ENCODE data around the gene SUPT3H.

SUPT3H gene

DNA sequence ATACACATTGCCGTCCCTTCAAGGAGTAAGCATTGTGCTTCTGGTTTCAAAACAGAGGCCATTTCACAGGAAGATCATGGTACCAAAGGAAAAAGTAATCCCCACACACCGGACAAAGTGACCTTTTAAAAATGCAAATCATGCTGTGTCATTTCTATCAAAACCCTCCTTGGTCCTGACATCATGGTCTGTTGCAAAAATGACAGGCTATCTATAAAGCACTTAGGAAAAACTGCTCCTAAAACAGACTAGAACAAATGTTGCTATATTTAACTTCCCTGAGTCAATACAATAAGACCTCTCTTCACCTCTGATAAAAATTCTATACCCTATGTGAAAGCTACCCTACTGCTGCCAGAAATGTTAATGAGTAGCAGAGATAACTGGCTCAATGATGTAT, 403.2 kb downstream of the SUPT3H start:
- TF ChIP-seq, protein P1, sequence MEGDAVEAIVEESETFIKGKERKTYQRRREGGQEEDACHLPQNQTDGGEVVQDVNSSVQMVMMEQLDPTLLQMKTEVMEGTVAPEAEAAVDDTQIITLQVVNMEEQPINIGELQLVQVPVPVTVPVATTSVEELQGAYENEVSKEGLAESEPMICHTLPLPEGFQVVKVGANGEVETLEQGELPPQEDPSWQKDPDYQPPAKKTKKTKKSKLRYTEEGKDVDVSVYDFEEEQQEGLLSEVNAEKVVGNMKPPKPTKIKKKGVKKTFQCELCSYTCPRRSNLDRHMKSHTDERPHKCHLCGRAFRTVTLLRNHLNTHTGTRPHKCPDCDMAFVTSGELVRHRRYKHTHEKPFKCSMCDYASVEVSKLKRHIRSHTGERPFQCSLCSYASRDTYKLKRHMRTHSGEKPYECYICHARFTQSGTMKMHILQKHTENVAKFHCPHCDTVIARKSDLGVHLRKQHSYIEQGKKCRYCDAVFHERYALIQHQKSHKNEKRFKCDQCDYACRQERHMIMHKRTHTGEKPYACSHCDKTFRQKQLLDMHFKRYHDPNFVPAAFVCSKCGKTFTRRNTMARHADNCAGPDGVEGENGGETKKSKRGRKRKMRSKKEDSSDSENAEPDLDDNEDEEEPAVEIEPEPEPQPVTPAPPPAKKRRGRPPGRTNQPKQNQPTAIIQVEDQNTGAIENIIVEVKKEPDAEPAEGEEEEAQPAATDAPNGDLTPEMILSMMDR (IDR thresholded peaks at IDR 0.05; ENCODE audit: low read depth, low read length) = no peak
- no peak overlapping the region for H3K27ac ChIP-seq
- no peaks in the 10 kb centered on the region for H3K27me3 ChIP-seq (ENCODE audit: insufficient read depth, low read depth, severe bottlenecking)
- H3K9me3 ChIP-seq (ENCODE audit: severe bottlenecking) = peaks cover 9% of the 10 kb centered on the region
- H3K36me3 ChIP-seq = no peaks in the 10 kb centered on the region; the same call in 1 of the 2 replicates
- H3K4me3 ChIP-seq (ENCODE audit: low read depth, low read length) = no peak overlapping the region
- no peak for DNase-seq

DNA sequence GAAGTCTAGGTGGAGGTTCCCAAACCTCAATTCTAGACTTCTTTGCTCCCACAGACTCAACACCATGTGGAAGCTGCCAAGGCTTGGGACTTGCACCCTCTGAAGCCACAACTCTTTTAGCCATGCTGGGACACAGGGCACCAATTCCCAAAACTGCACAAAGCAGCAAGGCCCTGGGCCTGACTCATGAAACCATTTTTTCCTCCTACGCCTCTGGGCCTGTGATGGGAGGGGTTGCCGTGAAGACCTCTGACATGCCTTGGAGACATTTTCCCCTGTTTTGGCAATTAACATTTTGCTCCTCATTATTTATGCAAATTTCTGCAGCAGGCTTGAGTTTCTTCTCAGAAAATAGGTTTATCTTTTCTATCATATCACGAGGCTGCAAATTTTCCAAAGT, 405.0 kb downstream of the SUPT3H start:
- no peak for DNase-seq
- Histone ChIP-seq H3K27me3 (ENCODE audit: insufficient read depth, low read depth, severe bottlenecking) (no peaks in the 10 kb centered on the region), H3K36me3 (no peaks in the 10 kb centered on the region; the same call in 1 of the 2 replicates), H3K9me3 (ENCODE audit: severe bottlenecking) (peaks cover 9% of the 10 kb centered on the region), H3K27ac (no peak overlapping the region), H3K4me3 (ENCODE audit: low read depth, low read length) (no peak overlapping the region)
- TF ChIP-seq, protein P1 (IDR thresholded peaks at IDR 0.05; ENCODE audit: low read depth, low read length) = no peak

DNA sequence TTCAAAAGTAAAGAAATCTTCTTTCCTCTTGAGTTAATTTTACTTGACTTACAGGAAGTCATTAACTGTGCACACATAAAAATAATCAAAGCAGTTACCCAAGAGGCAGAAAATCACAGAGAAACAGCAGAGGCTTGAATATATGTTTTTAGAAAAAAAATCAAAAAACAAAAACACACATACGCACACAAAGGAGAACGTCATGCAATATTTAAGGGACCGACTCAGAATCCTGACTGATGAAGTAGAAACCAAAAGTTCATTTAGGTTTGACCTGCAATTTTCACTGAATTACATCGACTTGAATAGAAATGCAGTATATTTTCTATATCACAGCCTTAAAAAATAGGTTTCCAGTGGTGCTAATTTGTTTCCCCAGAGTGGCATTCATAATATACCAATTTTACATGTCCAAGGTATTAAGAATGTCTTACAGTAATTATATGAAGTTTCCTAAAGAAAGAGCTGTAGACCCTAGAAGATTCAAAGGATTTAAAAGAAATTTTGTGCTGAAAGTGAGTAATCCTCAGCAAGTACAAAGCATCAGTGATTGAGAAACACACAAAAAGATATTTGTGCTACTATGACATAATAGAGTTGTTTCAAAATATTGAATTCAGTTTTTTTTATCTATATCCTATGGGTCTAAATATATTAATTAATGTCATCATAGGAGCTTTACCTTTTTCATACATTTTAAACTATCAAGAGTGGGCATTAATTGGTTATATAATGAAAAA, 408.1 kb downstream of the SUPT3H start:
- Histone ChIP-seq H3K9me3 (ENCODE audit: severe bottlenecking) (peaks cover 9% of the 10 kb centered on the region), H3K27ac (no peak overlapping the region), H3K36me3 (no peaks in the 10 kb centered on the region; the same call in 1 of the 2 replicates), H3K27me3 (ENCODE audit: insufficient read depth, low read depth, severe bottlenecking) (no peaks in the 10 kb centered on the region), H3K4me3 (ENCODE audit: low read depth, low read length) (no peak overlapping the region)
- TF ChIP-seq, protein P1 (IDR thresholded peaks at IDR 0.05; ENCODE audit: low read depth, low read length) = no peak
- DNase-seq = no peak

DNA sequence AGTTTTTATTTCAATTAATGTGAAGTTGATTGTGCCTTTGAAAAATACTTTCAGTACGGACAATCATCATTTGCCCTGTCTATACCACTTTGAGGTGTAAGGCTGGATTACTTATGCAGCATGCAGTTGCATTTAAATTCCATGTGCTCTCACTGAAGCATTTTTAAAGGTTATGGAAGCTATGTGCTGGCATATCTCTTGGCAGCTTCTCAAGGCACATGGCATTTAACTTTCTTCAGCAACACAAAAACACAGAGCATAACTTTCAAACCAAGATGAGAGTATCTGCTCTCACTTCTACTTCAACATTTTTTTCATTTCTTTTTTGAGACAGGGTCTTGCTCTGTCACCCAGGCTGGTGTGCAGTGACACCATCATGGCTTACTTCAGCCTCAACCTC, 410.3 kb downstream of the SUPT3H start:
- Histone ChIP-seq H3K4me3 (ENCODE audit: low read depth, low read length) (no peak overlapping the region), H3K9me3 (ENCODE audit: severe bottlenecking) (peaks cover 5% of the 10 kb centered on the region), H3K27me3 (ENCODE audit: insufficient read depth, low read depth, severe bottlenecking) (no peaks in the 10 kb centered on the region), H3K36me3 (no peaks in the 10 kb centered on the region), H3K27ac (no peak overlapping the region)
- TF ChIP-seq, protein P1 (IDR thresholded peaks at IDR 0.05; ENCODE audit: low read depth, low read length) = no peak
- no peak for DNase-seq

DNA sequence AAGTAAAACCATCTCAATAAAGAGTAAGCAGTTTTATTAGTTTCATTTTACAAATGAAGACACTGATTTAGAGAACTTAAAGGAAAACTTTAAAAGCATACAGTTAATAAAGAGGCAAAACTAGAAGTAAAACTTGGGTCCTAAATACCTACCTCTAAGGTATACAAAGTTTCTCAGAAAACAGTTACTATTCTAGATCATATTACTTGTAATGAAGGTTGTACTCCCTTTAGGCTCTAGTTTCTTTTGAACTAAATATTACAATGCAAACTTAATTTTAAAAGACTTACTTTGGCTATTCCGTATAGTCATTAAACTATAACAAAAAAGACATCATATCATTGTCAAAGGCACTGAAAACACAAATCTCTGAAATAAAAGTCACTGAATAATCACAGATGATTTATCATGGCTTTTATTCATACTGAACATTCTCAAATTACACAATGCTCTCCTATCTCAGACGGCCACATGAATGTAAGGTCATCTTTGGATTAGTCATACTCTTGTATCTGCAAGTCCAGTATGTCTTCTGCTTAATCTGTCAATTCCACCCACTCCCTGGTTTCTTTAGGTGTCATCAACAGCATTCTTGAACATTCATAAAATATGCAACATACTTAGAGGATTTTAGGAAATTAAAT, 411.2 kb downstream of the SUPT3H start:
- no peaks in the 10 kb centered on the region for H3K9me3 ChIP-seq (ENCODE audit: severe bottlenecking)
- TF ChIP-seq, protein P1 (IDR thresholded peaks at IDR 0.05; ENCODE audit: low read depth, low read length) = no peak
- H3K27ac ChIP-seq = no peak overlapping the region
- no peaks in the 10 kb centered on the region for H3K36me3 ChIP-seq
- H3K4me3 ChIP-seq (ENCODE audit: low read depth, low read length) = no peak overlapping the region
- no peak for DNase-seq
- H3K27me3 ChIP-seq (ENCODE audit: insufficient read depth, low read depth, severe bottlenecking) = no peaks in the 10 kb centered on the region

All from WERI-Rb-1 (cell line).